Activated CD8-positive, alpha-beta memory T cell treated with anti-CD3 and anti-CD28 coated beads for 48 hours (primary cell): Measurements from ENCODE around the gene ADAMTSL1.
"Not testable (repeated sequence)": the region's sequence is repeated elsewhere in the genome, so short reads cannot be mapped to it uniquely, and the experiment has no call there.

Source experiments
- DNase-seq, 3 experiments: peaks; one replicate each; pipeline ENCODE4 v3.0.0-alpha.2; 2020; ENCODE audit warnings: low read depth in 2 of 3, low spot score in 2 of 3

The ADAMTSL1 gene

DNA sequence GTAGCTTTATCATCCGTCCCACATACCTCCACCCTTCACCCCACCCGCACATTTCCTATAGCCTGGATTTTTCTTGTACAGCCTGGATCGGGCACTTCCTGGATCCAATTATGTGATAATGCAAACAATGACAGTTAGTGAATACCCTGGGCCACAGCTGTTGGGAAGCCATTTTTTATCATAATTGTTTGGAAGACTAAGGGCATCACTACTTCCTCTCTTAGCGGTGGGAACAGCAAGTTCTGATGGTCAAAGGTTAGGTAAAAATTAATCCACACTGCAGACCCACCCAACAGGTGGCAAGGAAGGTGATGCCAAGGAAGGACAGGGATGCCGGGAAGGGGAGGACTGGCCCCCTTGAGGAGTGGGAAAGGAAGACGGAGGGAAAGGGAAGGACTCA lies 375.3 kb downstream of the ADAMTSL1 start:
- DNase-seq = no peak

DNA sequence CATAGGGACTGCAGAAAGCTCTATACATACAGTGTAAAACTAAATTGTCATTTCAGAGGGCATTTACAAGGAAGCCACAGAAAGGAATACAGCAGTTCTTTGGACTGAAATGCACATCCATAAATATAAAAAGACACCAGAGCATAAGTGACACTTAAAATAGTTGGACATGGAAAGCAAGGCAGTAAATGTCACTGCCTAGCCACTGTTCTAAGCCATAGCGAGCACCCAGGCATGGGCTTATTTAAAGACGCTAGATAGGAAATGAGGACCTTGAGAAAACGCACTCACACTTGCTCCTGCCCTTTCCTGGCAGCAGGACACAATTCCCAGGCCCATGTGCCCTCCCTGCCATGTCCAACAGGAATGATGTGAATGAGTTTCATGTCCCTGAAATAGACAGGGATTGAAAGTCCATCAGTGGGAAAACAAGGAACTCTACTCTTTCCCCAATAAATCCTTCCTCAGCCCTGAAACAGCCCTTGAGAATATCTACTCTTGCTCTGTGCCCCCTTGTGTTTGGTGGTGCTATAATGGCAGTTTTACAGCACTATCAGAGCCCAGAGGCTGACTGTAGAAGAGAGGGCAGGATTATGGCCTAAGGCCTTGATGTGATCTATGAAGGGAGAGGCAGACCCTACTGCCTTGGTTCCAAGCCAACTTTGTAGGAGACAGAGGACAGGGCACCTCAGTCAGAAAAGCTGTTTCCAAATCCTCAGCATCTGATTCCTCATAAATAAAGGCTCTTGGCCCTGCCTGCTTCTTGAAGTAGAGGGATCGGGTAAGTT lies 376.1 kb downstream of the ADAMTSL1 start:
- DNase-seq = no peak

- DNase-seq = no peak
These were observed 377.3 kb downstream of the ADAMTSL1 start for GRCh38 chr9:18851069-18851795.

DNA sequence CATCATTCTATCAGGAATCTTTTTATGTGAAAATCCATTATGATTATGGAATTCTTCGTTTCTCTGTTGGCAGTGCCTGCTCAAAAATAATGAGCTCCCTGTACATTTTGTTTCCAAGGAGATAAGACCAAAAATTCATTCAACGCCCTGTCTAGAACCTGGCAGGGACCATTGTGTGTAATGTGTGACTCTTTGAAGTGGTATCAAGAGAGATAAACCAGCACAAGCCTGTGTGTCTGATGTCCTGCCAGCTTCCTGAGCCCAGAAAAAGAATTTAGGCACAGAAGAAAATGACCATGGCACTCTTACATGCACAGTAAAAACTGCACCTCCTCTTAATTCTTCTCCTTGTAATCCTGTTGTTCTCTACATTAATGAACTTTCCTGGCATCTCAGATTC lies 381.7 kb downstream of the ADAMTSL1 start:
- no peak for DNase-seq

GRCh38 chr9:18857334-18857733 lies 383.4 kb downstream of the ADAMTSL1 start:
- DNase-seq = no peak

GRCh38 chr9:18857769-18858168 lies 383.8 kb downstream of the ADAMTSL1 start:
- DNase-seq = no peak

DNA sequence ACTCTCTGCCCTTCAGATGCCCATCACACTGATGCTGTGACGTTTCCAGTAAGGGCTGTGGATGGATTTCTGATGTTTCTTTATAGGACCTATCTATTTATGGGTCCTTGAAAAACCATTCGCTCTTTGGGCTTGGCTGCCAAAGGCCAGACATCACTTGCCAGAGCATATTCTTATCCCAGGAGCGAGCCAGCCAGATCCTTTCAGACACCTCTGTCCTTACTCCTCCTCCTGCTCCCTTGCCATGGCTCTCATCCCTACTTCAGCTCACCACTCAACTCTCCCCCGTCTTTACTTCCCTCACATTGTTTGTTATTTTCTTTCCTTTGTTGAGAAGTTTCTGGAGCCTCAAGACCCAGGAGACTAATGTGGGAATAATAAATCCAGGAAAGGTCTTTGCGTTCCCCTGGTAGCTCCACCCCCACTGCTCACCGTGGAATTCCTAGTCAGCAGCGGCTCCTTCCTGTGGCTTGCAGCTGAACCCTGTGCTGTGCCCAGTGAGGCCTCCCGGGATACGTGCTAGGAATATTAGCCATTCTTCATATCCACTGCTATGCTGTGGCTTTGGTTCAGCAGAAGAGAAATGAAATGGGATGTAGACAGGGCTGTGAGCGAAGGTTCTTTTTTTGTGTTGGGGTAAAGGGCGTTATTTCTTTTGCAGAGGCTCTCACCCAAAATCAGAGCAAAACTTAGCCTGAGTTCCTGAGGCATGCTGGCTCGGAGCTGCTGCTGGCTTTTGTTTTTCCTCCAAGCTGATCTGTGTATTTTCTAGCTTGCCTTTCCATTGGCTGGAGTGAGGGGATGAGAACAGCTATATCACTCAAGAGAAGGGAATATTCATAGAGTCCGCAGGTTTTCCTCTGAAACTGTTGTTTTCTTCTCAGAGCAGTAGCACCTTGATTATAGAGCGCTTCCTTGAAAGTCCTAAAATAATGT lies 387.9 kb downstream of the ADAMTSL1 start:
- no peak for DNase-seq

DNA sequence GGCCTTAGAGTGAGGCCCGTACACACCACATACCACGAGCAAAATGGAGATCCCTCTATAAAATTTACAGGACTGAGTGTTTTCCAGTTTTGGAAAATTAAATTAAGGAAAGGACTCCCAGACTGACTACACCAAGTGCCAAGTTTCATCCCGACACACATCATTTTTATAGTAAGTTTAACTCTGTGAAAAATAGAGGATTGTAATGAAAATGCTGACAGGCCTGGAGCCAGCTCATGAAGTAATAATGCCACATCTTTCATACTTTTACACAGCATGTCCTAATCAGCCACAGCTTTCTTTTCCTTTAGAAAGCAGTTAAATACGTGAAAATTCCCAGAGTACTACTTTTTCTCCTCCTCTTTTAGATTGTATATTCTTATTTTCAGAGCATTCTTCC lies 389.8 kb downstream of the ADAMTSL1 start:
- DNase-seq = no peak

DNA sequence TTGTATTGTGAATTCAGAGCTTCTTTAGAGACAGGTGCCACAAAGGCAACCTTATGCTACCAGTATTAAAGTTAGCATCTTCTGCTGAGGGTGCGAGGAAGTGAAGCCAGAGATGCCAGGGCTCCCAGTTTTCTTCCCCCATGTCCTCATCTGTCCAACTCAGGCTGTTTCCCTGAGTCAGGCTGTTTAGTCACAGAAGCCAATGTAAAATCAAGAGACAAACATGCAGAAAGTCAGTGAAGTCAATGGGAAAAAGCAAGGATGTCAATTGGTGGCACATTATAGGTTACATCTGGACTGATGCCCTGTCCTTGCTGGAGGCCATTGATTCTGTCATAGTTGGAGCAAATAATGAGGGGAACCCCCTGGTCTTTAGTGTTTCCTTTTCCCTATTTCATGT lies 390.6 kb downstream of the ADAMTSL1 start:
- DNase-seq = no peak

DNA sequence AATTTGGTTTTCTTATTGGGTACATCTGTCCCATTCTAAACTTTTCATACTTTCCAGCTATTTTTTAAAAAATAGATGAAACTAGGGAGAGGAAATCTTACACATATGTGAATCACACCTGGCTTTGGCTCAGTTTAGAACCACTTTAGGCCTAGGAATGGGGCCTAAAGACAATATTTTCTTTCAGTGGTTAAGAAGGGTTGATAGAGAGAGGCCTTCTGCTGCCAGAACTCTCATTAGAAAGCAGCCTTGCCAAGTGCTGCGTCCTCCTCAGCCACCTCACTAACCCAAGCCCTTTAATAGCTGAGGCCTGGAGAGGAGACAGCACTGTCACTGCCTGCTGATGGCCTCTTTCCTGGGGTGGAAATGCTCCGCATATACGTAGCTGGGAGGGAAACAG lies 391.6 kb downstream of the ADAMTSL1 start:
- no peak for DNase-seq

DNA sequence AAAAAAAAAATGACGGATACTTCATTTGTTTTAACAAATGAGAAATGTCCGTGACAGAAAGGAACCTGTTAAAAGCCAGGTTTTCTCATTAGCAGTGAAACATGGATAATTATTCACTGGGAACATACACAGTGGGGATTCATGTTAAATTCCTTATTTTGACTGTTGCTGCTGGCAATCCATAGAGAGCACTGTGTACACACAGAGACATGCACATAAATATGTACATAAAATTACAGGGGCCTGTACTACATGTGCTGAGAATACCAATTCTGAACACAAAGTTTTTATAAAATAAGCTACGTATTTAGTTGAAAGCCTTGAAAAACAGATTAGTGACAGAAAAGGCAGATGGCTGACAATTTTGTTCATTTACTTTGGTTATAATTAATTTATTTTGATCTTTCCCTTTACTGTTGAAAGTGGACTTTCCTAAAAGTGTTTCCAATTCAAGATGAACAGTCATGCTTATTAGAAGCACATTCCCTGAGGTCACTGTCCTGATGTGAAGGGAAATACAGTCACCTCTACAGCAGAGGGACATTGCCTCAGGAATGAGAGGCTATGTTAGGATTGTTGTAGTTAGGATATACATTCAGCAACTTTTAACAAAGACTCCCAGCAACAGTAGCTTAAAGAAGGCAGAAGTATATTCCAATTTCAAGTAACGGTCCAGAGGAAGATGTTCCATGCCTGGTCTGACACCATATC lies 392.3 kb downstream of the ADAMTSL1 start:
- DNase-seq = no peak

GRCh38 chr9:18869725-18870124 lies 395.8 kb downstream of the ADAMTSL1 start:
- no peak for DNase-seq

GRCh38 chr9:18874069-18874468 lies 400.1 kb downstream of the ADAMTSL1 start:
- no peak for DNase-seq

DNA sequence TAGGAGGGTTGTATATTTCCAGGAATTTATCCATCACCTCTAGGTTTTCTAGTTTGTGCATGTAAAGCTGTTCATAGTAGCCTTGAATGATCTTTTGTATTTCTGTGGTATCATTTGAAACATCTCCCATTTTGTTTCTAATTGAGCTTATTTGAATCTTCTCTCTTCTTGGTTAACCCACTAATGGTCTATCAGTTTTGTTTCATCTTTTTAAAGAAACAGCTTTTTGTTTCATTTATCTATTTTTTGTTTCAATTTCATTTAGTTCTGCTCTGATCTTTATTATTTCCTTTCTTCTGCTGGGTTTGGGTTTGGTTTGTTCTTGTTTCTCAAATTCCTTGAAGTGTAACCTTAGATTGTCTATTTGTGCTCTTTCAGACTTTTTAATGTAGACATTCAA lies 401.0 kb downstream of the ADAMTSL1 start:
- DNase-seq = not testable (repeated sequence)

DNA sequence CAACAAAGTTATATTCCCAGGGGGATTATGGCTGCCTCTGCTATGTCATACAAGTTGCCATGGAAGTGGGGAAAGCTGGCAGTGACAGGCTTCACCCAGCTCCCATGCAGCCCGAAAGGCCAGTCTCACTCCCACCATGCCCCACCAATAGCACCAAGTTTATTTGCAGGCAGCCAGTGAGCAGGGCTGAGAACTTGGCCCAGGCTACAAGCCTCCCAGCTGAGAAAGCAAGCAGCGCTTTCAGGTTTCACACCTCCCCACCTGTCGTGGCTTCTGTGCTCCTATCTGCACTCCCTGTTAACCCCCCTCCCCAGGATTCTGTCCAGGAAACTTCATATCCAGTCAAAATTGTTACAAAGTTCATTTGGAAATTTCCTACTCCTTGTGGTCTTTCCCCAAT lies 404.0 kb downstream of the ADAMTSL1 start:
- no peak for DNase-seq

DNA sequence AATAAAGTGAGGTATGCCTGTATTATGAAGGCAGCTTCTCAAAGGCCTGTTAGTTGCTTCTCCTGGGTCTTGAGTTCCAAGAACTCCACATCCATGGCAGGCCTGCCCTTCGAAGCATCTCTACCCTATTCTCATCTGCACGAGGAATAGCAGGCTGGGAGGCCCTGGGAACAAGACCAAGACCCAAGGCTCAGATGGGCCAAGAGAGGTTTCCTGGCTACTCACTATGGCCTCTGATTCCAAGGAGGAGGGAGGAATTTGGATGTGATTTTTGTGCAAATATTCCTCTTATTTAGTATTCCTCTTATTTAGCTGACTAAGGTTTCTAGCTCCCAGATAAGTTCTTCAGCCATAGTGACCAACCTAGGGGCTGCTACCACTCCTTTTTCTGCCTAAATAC lies 407.8 kb downstream of the ADAMTSL1 start:
- DNase-seq = no peak

GRCh38 chr9:18887546-18887945 lies 413.6 kb downstream of the ADAMTSL1 start:
- DNase-seq = no peak

GRCh38 chr9:18888290-18888689 lies 414.3 kb downstream of the ADAMTSL1 start:
- DNase-seq = no peak

- no peak for DNase-seq
These were observed 415.6 kb downstream of the ADAMTSL1 start for GRCh38 chr9:18889550-18889949.

GRCh38 chr9:18890372-18890771 lies 416.4 kb downstream of the ADAMTSL1 start:
- no peak for DNase-seq
